Mesangial cell (primary cell): ENCODE measurements around the gene KRT20. TPM values are rescaled to one million over a fixed set of nuclear protein-coding genes. Genes with fewer than 3 reads are reported as not detected.

Experiments used
- total RNA-seq: library from RNA; depleted of rRNA; stranded (reverse); fragments of >200 nt; gene quantifications from 2 replicates; pipeline ENCODE4 v1.2.3, GENCODE V29; 2015

Gene KRT20
- total RNA-seq: under 0.01 TPM in 1 of 2 replicates, not detected in the other

GRCh38 chr17:40884708-40885512, at the start of gene KRT20:
Gene KRT20 (minus strand): TSS chr17:40885242. CDS start chr17:40885185, 57 bp downstream.

GRCh38 chr17:40866838-40867237, 18.2 kb downstream of the KRT20 start, which contains the start of gene KRT12:
Gene KRT12 (minus strand): TSS chr17:40867223. CDS start chr17:40867186, 37 bp downstream.

Other genes with a start within 250 kb of the KRT20 start
- 63.4 and 96.1 TPM in 2 replicates for gene SMARCE1, start 237.4 kb downstream of the KRT20 start, total RNA-seq
- 0.16 and 1.3 TPM in 2 replicates for gene KRT222, start 220.1 kb downstream of the KRT20 start, total RNA-seq
- not detected in 2 replicates for gene KRT24, start 181.5 kb downstream of the KRT20 start, total RNA-seq
- gene KRT25, start 129.9 kb downstream of the KRT20 start, total RNA-seq: not detected in 2 replicates
- gene KRT26, start 113.0 kb downstream of the KRT20 start, total RNA-seq: not detected in 2 replicates
- 0.51 TPM in 1 of 2 replicates, not detected in the other for gene KRT27, start 102.7 kb downstream of the KRT20 start, total RNA-seq
- 0.51 TPM in 1 of 2 replicates, not detected in the other for gene KRT28, start 85.3 kb downstream of the KRT20 start, total RNA-seq
- gene KRT10, start 62.6 kb downstream of the KRT20 start, total RNA-seq: 10.3 and 49.9 TPM in 2 replicates
- gene KRT12, start 18.0 kb downstream of the KRT20 start, total RNA-seq: 0.13 TPM in 1 of 2 replicates, not detected in the other
- 0.76 TPM in 1 of 2 replicates, not detected in the other for gene KRT23, start 52.4 kb upstream of the KRT20 start, total RNA-seq
- gene KRT39, start 81.7 kb upstream of the KRT20 start, total RNA-seq: not detected in 2 replicates
- gene KRT40, start 99.1 kb upstream of the KRT20 start, total RNA-seq: not detected in 2 replicates
- gene KRTAP3-3, start 108.9 kb upstream of the KRT20 start, total RNA-seq: not detected in 2 replicates
- not detected in 2 replicates for gene KRTAP3-2, start 114.7 kb upstream of the KRT20 start, total RNA-seq
- not detected in 2 replicates for gene KRTAP3-1, start 123.9 kb upstream of the KRT20 start, total RNA-seq
- gene KRTAP1-5, start 142.0 kb upstream of the KRT20 start, total RNA-seq: not detected in 2 replicates
- not detected in 2 replicates for gene KRTAP1-4, start 145.0 kb upstream of the KRT20 start, total RNA-seq
- gene KRTAP1-3, start 149.6 kb upstream of the KRT20 start, total RNA-seq: not detected in 2 replicates
- gene KRTAP1-1, start 156.2 kb upstream of the KRT20 start, total RNA-seq: not detected in 2 replicates
- not detected in 2 replicates for gene KRTAP2-1, start 162.1 kb upstream of the KRT20 start, total RNA-seq
- gene KRTAP2-2, start 170.0 kb upstream of the KRT20 start, total RNA-seq: not detected in 2 replicates
- 0.13 and 2.6 TPM in 2 replicates for gene KRTAP2-3, start 174.9 kb upstream of the KRT20 start, total RNA-seq
- not detected in 2 replicates for gene KRTAP2-4, start 180.6 kb upstream of the KRT20 start, total RNA-seq
- gene KRTAP4-7, start 198.9 kb upstream of the KRT20 start, total RNA-seq: not detected in 2 replicates
- gene KRTAP4-8, start 212.9 kb upstream of the KRT20 start, total RNA-seq: not detected in 2 replicates
- gene KRTAP4-16, start 217.0 kb upstream of the KRT20 start, total RNA-seq: not detected in 2 replicates
- gene KRTAP4-9, start 220.1 kb upstream of the KRT20 start, total RNA-seq: not detected in 2 replicates
- not detected in 2 replicates for gene KRTAP4-11, start 233.1 kb upstream of the KRT20 start, total RNA-seq
- not detected in 2 replicates for gene KRTAP4-12, start 238.9 kb upstream of the KRT20 start, total RNA-seq